ENCODE measurements around the gene NBDY. TPM values are rescaled to one million over a fixed set of nuclear protein-coding genes. Genes with fewer than 3 reads are reported as not detected.

Gene NBDY
- polyA plus RNA-seq, 1 donor (not counting 4 experiments of a cell fraction or from before 2014, with no cell fraction given), result 41.1 TPM

DNA sequence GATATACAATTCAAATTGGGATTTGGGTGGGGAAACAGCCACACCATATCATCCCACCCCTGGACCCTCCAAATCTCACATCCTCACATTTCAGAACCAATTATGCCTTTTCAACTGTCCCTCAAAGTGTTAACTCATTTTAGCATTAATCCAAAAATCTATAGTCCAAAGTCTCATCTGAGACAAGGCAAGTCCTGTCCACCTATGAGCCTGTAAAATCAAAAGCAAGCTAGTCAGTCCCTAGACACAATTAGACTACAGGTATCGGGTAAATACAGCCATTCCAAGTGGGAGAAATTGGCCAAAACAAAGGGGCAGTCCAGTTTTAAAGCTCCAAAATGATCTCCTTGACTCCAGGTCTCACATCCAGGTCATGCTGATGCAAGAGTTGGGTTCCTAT, 128.0 kb downstream of the NBDY start:
- TF ChIP-seq, protein P1, sequence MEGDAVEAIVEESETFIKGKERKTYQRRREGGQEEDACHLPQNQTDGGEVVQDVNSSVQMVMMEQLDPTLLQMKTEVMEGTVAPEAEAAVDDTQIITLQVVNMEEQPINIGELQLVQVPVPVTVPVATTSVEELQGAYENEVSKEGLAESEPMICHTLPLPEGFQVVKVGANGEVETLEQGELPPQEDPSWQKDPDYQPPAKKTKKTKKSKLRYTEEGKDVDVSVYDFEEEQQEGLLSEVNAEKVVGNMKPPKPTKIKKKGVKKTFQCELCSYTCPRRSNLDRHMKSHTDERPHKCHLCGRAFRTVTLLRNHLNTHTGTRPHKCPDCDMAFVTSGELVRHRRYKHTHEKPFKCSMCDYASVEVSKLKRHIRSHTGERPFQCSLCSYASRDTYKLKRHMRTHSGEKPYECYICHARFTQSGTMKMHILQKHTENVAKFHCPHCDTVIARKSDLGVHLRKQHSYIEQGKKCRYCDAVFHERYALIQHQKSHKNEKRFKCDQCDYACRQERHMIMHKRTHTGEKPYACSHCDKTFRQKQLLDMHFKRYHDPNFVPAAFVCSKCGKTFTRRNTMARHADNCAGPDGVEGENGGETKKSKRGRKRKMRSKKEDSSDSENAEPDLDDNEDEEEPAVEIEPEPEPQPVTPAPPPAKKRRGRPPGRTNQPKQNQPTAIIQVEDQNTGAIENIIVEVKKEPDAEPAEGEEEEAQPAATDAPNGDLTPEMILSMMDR (optimal IDR thresholded peaks at IDR 0.05 in 1 of 3, IDR thresholded peaks at IDR 0.05 in 1 of 3, conservative IDR thresholded peaks at IDR 0.05 in 1 of 3; ENCODE audit: extremely low read depth in 1 of 3, insufficient read depth in 2 of 3, low read length in 3 of 3), result no peak
- TF ChIP-seq EZH2 (IDR thresholded peaks at IDR 0.05; ENCODE audit: low read length), result no peak
- FAIRE-seq, result no peak
- dilution Hi-C loops (cut with MboI; ENCODE audit: extremely low pct_ligation_motif_present, low sequenced_read_pairs), result no loop called here

DNA sequence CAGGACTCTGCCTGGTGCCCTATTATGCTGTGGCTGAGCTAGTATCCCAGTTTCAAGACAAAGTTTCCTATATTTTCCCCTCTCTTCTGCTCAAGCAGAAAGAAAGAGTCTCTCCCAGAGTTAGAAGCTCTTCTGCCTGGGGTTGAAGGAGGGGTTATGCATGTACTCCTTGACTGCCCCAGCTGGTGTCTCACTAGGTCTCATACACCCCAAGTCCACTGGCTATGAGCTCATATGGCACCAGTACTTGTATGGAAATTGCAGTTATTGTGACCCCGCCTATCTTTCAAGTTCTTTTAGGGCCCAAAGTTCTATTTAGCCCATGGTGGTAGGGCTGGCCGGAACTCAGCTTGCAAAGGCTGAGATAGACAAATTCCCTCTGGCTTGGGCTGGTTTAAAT, 131.8 kb downstream of the NBDY start:
- Histone ChIP-seq H3K27me3 (ENCODE audit: control insufficient read depth, extremely low read depth, insufficient read depth, low read length) (no peaks in the 10 kb centered on the region), H3K4me1 (ENCODE audit: control insufficient read depth, extremely low read depth, insufficient read depth, low read length) (no peaks in the 10 kb centered on the region), H3K9me3 (ENCODE audit: control insufficient read depth, low read depth, low read length) (no peaks in the 10 kb centered on the region), H3K4me3 (ENCODE audit: control insufficient read depth in 2 of 3, extremely low read depth in 1 of 3, insufficient read depth in 2 of 3, low read depth in 1 of 3, low read length in 3 of 3) (no peak overlapping the region), H4K20me1 (ENCODE audit: control insufficient read depth, extremely low read depth, insufficient read depth, low read length) (no peaks in the 10 kb centered on the region), H3K9ac (ENCODE audit: control insufficient read depth, extremely low read depth, insufficient read depth, low read length) (no peak overlapping the region), H3K27ac (ENCODE audit: control insufficient read depth, insufficient read depth, low read length) (no peak overlapping the region), H3K36me3 (ENCODE audit: control insufficient read depth in 2 of 2, extremely low read depth in 1 of 2, insufficient read depth in 2 of 2, low read length in 2 of 2) (no peaks in the 10 kb centered on the region), H3K79me2 (ENCODE audit: control insufficient read depth, insufficient read depth, low read length) (no peaks in the 10 kb centered on the region), H3K4me2 (ENCODE audit: control insufficient read depth, extremely low read depth, insufficient read depth, low read depth, low read length) (no peak overlapping the region), H2AFZ (ENCODE audit: control insufficient read depth, low read length) (no peak overlapping the region), H3K9me1 (ENCODE audit: control insufficient read depth, extremely low read depth, insufficient read depth, low read length) (no peaks in the 10 kb centered on the region)
- DNase-seq (ENCODE audit: low read depth, low spot score) (no peak), FAIRE-seq (no peak)
- TF ChIP-seq EZH2 (IDR thresholded peaks at IDR 0.05; ENCODE audit: low read length), result no peak
- TF ChIP-seq, protein P1 (optimal IDR thresholded peaks at IDR 0.05 in 1 of 3, IDR thresholded peaks at IDR 0.05 in 1 of 3, conservative IDR thresholded peaks at IDR 0.05 in 1 of 3; ENCODE audit: extremely low read depth in 1 of 3, insufficient read depth in 2 of 3, low read length in 3 of 3), result no peak
- dilution Hi-C loops (cut with MboI; ENCODE audit: extremely low pct_ligation_motif_present, low sequenced_read_pairs), result no loop called here

More for the DNA sequence above, 128.0 kb downstream of the NBDY start:
- Histone ChIP-seq H3K4me3 (ENCODE audit: control insufficient read depth in 2 of 3, extremely low read depth in 1 of 3, insufficient read depth in 2 of 3, low read depth in 1 of 3, low read length in 3 of 3) (no peak overlapping the region), H3K4me1 (ENCODE audit: control insufficient read depth, extremely low read depth, insufficient read depth, low read length) (no peaks in the 10 kb centered on the region), H2AFZ (ENCODE audit: control insufficient read depth, low read length) (no peak overlapping the region), H3K4me2 (ENCODE audit: control insufficient read depth, extremely low read depth, insufficient read depth, low read depth, low read length) (no peak overlapping the region), H3K9me3 (ENCODE audit: control insufficient read depth, low read depth, low read length) (no peaks in the 10 kb centered on the region), H3K27me3 (ENCODE audit: control insufficient read depth, extremely low read depth, insufficient read depth, low read length) (no peaks in the 10 kb centered on the region), H3K36me3 (ENCODE audit: control insufficient read depth in 2 of 2, extremely low read depth in 1 of 2, insufficient read depth in 2 of 2, low read length in 2 of 2) (no peaks in the 10 kb centered on the region), H3K9me1 (ENCODE audit: control insufficient read depth, extremely low read depth, insufficient read depth, low read length) (no peaks in the 10 kb centered on the region), H3K27ac (ENCODE audit: control insufficient read depth, insufficient read depth, low read length) (no peak overlapping the region), H3K79me2 (ENCODE audit: control insufficient read depth, insufficient read depth, low read length) (no peaks in the 10 kb centered on the region), H4K20me1 (ENCODE audit: control insufficient read depth, extremely low read depth, insufficient read depth, low read length) (no peaks in the 10 kb centered on the region), H3K9ac (ENCODE audit: control insufficient read depth, extremely low read depth, insufficient read depth, low read length) (no peak overlapping the region)
- DNase-seq (ENCODE audit: low read depth, low spot score), result no peak

Other genes starting within 250 kb of the NBDY start
- 20.1 to 27.5 TPM (median 21.2 TPM) in 3 replicates for gene UBQLN2, start 165.6 kb upstream of the NBDY start, polyA plus RNA-seq

Measured in keratinocyte (primary cell).